Right lobe of liver (tissue), 6 donors: ENCODE measurements around the gene LPO. TPM values are rescaled to one million over a fixed set of nuclear protein-coding genes. Genes with fewer than 3 reads are reported as not detected.

Source experiments
- ATAC-seq, 4 donors: fragments of 200-7000 bp; cut with Tn5 transposase; one replicate each; pipeline ENCODE4 v1.9.1; 2020; ENCODE audit warnings: mild to moderate bottlenecking in 4 of 4, moderate library complexity in 4 of 4
- DNase-seq, 3 donors: peaks; one replicate each; pipeline ENCODE4 v3.0.0-alpha.2; 2020
- H3K27ac ChIP-seq, 3 donors: fragments of 200-600 bp; one replicate each; pipeline ENCODE4 v1.8.0; 2022
- H3K27me3 ChIP-seq, 2 donors: fragments of 200-600 bp; one replicate each; pipeline ENCODE4 v1.8.0; 2022
- H3K36me3 ChIP-seq, 4 donors: fragments of 200-600 bp; sonication (generic) in 1 of 4; one replicate each; pipeline versions ENCODE4 v1.5.1 to v1.8.0; 2017 to 2022; ENCODE audit warnings: control low read depth in 1 of 4
- H3K4me1 ChIP-seq, 4 donors: fragments of 200-600 bp; sonication (generic) in 1 of 4; one replicate each; pipeline versions ENCODE4 v1.5.1 to v1.8.0; 2017 to 2022; ENCODE audit warnings: control low read depth in 1 of 4
- H3K4me3 ChIP-seq, 3 donors: fragments of 200-600 bp; one replicate each; pipeline ENCODE4 v1.8.0; 2022
- H3K9me3 ChIP-seq, 4 donors: fragments of 200-600 bp; sonication (generic) in 1 of 4; one replicate each; pipeline versions ENCODE4 v1.5.1 to v1.8.0; 2017 to 2022; ENCODE audit warnings: control low read depth in 1 of 4
- POLR2A ChIP-seq: fragments of 450-650 bp; IDR thresholded peaks from one replicate; pipeline ENCODE4 v1.6.1; 2017; ENCODE audit warnings: antibody characterized with exemption, mild to moderate bottlenecking
- WGBS: methylation state at CpG from one replicate; pipeline ENCODE4 v1.1.6; 2018; ENCODE audit warnings: low coverage, low lambda C conversion rate; ENCODE audit not compliant: insufficient coverage; ENCODE audit errors: missing lambda C conversion rate; 5-methylcytosine and 5-hydroxymethylcytosine counted together
- intact Hi-C, 2 donors: fragments of 100-400 bp; cut with DNase I; formaldehyde crosslinking; loops; one replicate each; pipeline versions ENCODE4 v1.11.2 to v1.14.1; 2022
- total RNA-seq, 6 experiments: library from RNA; depleted of rRNA in 2 of 6; stranded (reverse); fragments of >200 nt in 2 of 6; fragmentation: NEBNext Ultra II Directional in 3 of 6; extraction: Animal tissue kit (Norgen Biotek cat#: 25700) in 3 of 6; gene quantifications; one replicate each; pipeline versions ENCODE4 v1.1.0 to v1.2.4, GENCODE V29; 2016 to 2023
- TF ChIP-seq, protein P1 (sequence below), 4 donors: fragments of 200-600 bp in 3 of 4; fragments of 450-650 bp in 1 of 4; IDR thresholded peaks; one replicate each; pipeline versions ENCODE4 v1.5.1 to v1.8.0; 2016 to 2022; ENCODE audit warnings: antibody characterized with exemption in 4 of 4, mild to moderate bottlenecking in 2 of 4
- donor health status: DM: no; HTN: yes; CAD: no.
- donor health status: DM: no; HTN: no; CAD: no.
- donor health status: DM: no; HTN: no; CAD: no.
- donor health status: DM: no; HTN: yes; CAD: no.
- donor health status: DM: no; HTN: yes; CAD: no.

The LPO gene
- total RNA-seq, 6 experiments from 2014 or later = not detected

DNA sequence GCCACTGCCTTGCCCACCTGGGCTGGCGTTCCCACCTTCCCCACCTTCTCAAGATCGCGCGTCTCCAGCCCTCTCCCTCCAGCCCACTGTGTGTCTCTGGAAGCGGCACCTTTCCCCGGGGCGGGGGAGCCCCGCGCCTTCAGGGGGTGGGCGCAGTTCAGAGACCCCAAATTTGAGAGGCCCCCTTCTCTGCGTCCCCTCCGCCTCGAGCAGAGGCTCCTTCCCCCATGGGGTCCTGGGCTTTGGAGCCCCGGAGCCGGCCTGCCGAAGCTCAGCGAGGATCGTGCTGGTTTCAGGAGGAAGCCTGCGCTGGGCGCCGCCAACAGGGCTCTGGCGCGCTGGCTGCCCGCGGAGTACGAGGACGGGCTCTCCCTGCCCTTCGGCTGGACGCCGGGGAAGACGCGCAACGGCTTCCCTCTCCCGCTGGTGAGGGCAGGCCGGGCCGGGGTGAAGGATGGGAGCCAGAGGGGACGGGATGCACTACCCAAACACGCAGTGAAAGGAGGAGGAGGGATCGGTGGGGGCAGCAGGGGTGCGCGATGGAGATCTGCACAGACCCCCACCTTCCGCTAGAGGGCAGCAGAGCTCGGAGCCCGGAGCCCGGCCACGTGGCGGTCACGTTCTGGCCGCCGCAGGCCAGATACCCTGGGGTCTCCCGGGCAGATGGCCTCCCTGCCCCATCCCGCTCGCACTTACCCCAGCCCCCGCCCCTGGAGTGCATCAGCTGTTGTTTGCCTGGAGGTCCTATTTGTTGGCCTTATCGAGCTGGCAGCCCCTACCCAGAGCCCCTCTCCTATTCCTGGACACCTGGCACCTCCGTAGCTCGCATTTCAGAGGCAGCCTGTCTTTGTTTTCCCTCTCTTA, 11.1 kb downstream of the LPO start:
- no peak for TF ChIP-seq POLR2A
- TF ChIP-seq, protein P1, sequence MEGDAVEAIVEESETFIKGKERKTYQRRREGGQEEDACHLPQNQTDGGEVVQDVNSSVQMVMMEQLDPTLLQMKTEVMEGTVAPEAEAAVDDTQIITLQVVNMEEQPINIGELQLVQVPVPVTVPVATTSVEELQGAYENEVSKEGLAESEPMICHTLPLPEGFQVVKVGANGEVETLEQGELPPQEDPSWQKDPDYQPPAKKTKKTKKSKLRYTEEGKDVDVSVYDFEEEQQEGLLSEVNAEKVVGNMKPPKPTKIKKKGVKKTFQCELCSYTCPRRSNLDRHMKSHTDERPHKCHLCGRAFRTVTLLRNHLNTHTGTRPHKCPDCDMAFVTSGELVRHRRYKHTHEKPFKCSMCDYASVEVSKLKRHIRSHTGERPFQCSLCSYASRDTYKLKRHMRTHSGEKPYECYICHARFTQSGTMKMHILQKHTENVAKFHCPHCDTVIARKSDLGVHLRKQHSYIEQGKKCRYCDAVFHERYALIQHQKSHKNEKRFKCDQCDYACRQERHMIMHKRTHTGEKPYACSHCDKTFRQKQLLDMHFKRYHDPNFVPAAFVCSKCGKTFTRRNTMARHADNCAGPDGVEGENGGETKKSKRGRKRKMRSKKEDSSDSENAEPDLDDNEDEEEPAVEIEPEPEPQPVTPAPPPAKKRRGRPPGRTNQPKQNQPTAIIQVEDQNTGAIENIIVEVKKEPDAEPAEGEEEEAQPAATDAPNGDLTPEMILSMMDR (IDR thresholded peaks at IDR 0.05) = peak; percentile 67 to 95 (median 94)
- DNase-seq = peak; percentile 65 to 74 (median 73)
- no peaks in the 10 kb centered on the region for H3K36me3 ChIP-seq
- intact Hi-C loops = no loop called here
- H3K4me3 ChIP-seq = peak overlapping the region; percentile 26 to 32 (median 30)
- peaks cover 0 to 5% (median 1%) of the 10 kb centered on the region in 4 donors for H3K4me1 ChIP-seq
- H3K9me3 ChIP-seq = no peaks in the 10 kb centered on the region
- WGBS = 15% methylated on average over 16 of the region's 57 CpGs
- H3K27ac ChIP-seq = no peak overlapping the region
- H3K27me3 ChIP-seq = no peaks in the 10 kb centered on the region
- ATAC-seq = peak; percentile 89 to 96 (median 93)

DNA sequence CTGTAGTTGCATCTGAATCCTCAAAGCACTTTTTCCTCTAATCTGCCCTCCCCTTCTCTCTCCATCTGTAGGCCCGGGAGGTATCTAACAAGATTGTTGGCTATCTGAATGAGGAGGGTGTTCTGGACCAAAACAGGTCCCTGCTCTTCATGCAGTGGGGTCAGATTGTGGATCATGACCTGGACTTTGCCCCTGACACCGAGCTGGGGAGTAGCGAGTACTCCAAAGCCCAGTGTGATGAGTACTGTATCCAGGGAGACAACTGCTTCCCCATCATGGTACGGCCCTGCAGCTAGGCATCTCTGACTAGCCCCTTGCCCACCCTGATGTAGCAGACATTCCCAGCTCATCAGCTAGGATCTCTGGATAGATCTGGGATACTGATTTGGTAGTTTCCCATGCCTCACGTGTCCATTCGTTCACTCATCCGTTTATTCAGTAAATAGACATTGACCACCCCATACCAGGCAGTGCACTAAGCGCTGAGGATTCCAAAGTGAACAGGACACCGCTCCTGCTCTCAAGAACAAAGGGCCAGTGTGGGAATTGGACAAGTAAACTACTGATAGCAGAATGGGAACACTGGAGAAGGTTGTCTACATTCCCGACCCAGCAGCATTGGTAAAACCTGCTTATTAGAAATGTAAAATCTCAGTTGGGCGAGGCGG, 12.1 kb downstream of the LPO start:
- Histone ChIP-seq H3K4me3 (no peak overlapping the region), H3K9me3 (no peaks in the 10 kb centered on the region), H3K27ac (no peak overlapping the region), H3K36me3 (no peaks in the 10 kb centered on the region), H3K4me1 (peaks cover 0 to 5% (median 1%) of the 10 kb centered on the region in 4 donors), H3K27me3 (no peaks in the 10 kb centered on the region)
- ATAC-seq = peak; percentile 23 to 35 (median 30)
- 64% methylated on average over 8 of the region's 12 CpGs for WGBS
- no peak for TF ChIP-seq POLR2A
- TF ChIP-seq, protein P1 (IDR thresholded peaks at IDR 0.05) = no peak
- intact Hi-C loops = no loop called here
- DNase-seq = no peak

DNA sequence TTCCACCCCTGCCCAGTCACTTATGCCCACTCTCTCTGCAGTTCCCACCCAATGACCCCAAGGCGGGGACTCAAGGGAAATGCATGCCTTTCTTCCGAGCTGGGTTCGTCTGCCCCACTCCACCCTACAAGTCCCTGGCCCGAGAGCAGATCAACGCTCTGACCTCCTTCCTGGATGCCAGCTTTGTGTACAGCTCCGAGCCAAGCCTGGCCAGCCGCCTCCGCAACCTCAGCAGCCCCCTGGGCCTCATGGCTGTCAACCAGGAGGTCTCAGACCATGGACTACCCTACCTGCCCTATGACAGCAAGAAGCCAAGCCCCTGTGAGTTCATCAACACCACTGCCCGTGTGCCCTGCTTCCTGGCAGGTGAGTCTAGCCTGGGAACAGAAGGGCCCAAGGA, 13.8 kb downstream of the LPO start:
- intact Hi-C loops = no loop called here
- DNase-seq = no peak
- no peak for ATAC-seq
- Histone ChIP-seq H3K9me3 (no peaks in the 10 kb centered on the region), H3K27me3 (no peaks in the 10 kb centered on the region), H3K4me3 (no peak overlapping the region), H3K27ac (no peak overlapping the region), H3K36me3 (no peaks in the 10 kb centered on the region), H3K4me1 (peaks cover 0 to 5% (median 1%) of the 10 kb centered on the region in 4 donors)
- TF ChIP-seq, protein P1 (IDR thresholded peaks at IDR 0.05) = no peak
- TF ChIP-seq POLR2A = no peak
- 50% methylated on average over 2 of the region's 9 CpGs for WGBS

DNA sequence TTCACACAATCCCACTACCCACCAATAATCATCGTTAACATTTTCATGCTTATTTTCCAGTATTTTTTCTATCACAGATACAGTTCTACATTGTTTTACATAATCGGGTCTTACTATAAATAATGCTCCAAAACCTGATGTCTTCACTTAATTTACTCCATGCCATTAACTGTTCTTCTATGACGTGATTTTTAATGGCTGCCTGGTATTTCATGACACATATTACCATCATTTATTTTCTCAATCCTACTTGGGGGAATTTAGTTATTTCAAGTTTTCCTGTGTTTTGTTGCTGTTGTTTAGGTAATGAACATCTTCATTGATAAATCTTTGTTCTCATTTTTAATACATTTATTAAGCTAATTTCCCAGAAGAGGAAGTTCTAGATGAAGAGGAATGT, 14.7 kb downstream of the LPO start:
- no peak for DNase-seq
- WGBS = 63% methylated on average over 3 of the region's 3 CpGs
- Histone ChIP-seq H3K4me1 (peaks cover 0 to 5% (median 1%) of the 10 kb centered on the region in 4 donors), H3K9me3 (no peaks in the 10 kb centered on the region), H3K4me3 (no peak overlapping the region), H3K36me3 (no peaks in the 10 kb centered on the region), H3K27me3 (no peaks in the 10 kb centered on the region), H3K27ac (no peak overlapping the region)
- TF ChIP-seq, protein P1 (IDR thresholded peaks at IDR 0.05) = no peak
- TF ChIP-seq POLR2A = no peak
- intact Hi-C loops = no loop called here
- no peak for ATAC-seq
